HepG2 (cell line): ENCODE measurements around the gene MLST8. TPM values are rescaled to one million over a fixed set of nuclear protein-coding genes. Genes with fewer than 3 reads are reported as not detected.

Source experiments
- KIAA2018 ChIP-seq: sonication (generic); formaldehyde crosslinking; IDR thresholded peaks from 2 replicates; pipeline ENCODE4 v1.5.0; 2020; ENCODE audit warnings: mild to moderate bottlenecking, missing genetic modification reagents, borderline replicate concordance
- TEAD2 ChIP-seq: sonication (generic); formaldehyde crosslinking; IDR thresholded peaks from 2 replicates; pipeline ENCODE4 v1.9.0; 2021; ENCODE audit warnings: missing genetic modification reagents
- TRIM22 ChIP-seq: fragments of 450-650 bp; IDR thresholded peaks from 2 replicates; pipeline ENCODE4 v1.6.1; 2017
- ZNF367 ChIP-seq: sonication (generic); formaldehyde crosslinking; IDR thresholded peaks from 2 replicates; pipeline ENCODE4 v1.4.0; 2020; ENCODE audit warnings: missing genetic modification reagents, borderline replicate concordance
- ZNF891 ChIP-seq: sonication (generic); formaldehyde crosslinking; IDR thresholded peaks from 2 replicates; pipeline ENCODE4 v1.5.0; 2020; ENCODE audit warnings: mild to moderate bottlenecking, missing genetic modification reagents
- polyA plus RNA-seq, 8 experiments: library from polyadenylated mRNA; depleted of rRNA in 3 of 8; stranded (reverse) in 7 of 8; unstranded in 1 of 8; fragments of >200 nt; fragmentation: Illumina TruSeq in 4 of 8; extraction: Trizol in 4 of 8; gene quantifications; 2 replicates each; pipeline versions ENCODE4 v1.2.1 to v1.2.3, GENCODE V29; 2011 to 2016; ENCODE audit warnings: low read depth in 4 of 8, missing spikeins in 1 of 8, mixed read lengths in 1 of 8; ENCODE audit not compliant: insufficient read depth in 1 of 8
- total RNA-seq, 5 experiments: library from RNA; depleted of rRNA; stranded (reverse); fragments of >200 nt; fragmentation: Illumina TruSeq; extraction: Trizol; gene quantifications; 2 replicates each; pipeline ENCODE4 v1.2.3, GENCODE V29; 2016; ENCODE audit warnings: low read depth in 1 of 5
- TF ChIP-seq, protein P1 (sequence below), 2 experiments: fragments of 450-650 bp in 1 of 2; sonication (generic) in 1 of 2; formaldehyde crosslinking; IDR thresholded peaks; 2 replicates each; pipeline versions ENCODE4 v1.5.0 to v1.8.0; 2020 to 2022; ENCODE audit warnings: mild to moderate bottlenecking in 1 of 2, missing genetic modification reagents in 1 of 2
- TF ChIP-seq, protein P2 (sequence below): IDR thresholded peaks from 2 replicates; pipeline ENCODE4 v1.4.0; 2020; ENCODE audit warnings: mild to moderate bottlenecking, missing genetic modification reagents
- TF ChIP-seq, protein P3 (sequence below): sonication (generic); formaldehyde crosslinking; IDR thresholded peaks from 2 replicates; pipeline ENCODE4 v1.9.0; 2021; ENCODE audit warnings: missing genetic modification reagents, borderline replicate concordance

MLST8 gene
- total and polyA plus RNA-seq, 2 of the 13 experiments (the other 11 are each of a cell fraction or from before 2014, with no cell fraction given) = 30.8 to 72.7 TPM

GRCh38 chr16:2157480-2158261, 47.6 kb upstream of the MLST8 start (continued):
- TF ChIP-seq KIAA2018 (CRISPR knock-in tag) (no peak), TEAD2 (CRISPR knock-in tag) (no peak), ZNF891 (CRISPR knock-in tag) (peak; percentile 55; the same call in 1 of the 2 replicates), ZNF367 (CRISPR knock-in tag) (no peak), TRIM22 (no peak)
- TF ChIP-seq, protein P1, sequence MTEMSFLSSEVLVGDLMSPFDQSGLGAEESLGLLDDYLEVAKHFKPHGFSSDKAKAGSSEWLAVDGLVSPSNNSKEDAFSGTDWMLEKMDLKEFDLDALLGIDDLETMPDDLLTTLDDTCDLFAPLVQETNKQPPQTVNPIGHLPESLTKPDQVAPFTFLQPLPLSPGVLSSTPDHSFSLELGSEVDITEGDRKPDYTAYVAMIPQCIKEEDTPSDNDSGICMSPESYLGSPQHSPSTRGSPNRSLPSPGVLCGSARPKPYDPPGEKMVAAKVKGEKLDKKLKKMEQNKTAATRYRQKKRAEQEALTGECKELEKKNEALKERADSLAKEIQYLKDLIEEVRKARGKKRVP (CRISPR knock-in tag; IDR thresholded peaks at IDR 0.05) = no peak
- TF ChIP-seq, protein P2, sequence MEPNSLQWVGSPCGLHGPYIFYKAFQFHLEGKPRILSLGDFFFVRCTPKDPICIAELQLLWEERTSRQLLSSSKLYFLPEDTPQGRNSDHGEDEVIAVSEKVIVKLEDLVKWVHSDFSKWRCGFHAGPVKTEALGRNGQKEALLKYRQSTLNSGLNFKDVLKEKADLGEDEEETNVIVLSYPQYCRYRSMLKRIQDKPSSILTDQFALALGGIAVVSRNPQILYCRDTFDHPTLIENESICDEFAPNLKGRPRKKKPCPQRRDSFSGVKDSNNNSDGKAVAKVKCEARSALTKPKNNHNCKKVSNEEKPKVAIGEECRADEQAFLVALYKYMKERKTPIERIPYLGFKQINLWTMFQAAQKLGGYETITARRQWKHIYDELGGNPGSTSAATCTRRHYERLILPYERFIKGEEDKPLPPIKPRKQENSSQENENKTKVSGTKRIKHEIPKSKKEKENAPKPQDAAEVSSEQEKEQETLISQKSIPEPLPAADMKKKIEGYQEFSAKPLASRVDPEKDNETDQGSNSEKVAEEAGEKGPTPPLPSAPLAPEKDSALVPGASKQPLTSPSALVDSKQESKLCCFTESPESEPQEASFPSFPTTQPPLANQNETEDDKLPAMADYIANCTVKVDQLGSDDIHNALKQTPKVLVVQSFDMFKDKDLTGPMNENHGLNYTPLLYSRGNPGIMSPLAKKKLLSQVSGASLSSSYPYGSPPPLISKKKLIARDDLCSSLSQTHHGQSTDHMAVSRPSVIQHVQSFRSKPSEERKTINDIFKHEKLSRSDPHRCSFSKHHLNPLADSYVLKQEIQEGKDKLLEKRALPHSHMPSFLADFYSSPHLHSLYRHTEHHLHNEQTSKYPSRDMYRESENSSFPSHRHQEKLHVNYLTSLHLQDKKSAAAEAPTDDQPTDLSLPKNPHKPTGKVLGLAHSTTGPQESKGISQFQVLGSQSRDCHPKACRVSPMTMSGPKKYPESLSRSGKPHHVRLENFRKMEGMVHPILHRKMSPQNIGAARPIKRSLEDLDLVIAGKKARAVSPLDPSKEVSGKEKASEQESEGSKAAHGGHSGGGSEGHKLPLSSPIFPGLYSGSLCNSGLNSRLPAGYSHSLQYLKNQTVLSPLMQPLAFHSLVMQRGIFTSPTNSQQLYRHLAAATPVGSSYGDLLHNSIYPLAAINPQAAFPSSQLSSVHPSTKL = peak; percentile 86
- TF ChIP-seq, protein P3, sequence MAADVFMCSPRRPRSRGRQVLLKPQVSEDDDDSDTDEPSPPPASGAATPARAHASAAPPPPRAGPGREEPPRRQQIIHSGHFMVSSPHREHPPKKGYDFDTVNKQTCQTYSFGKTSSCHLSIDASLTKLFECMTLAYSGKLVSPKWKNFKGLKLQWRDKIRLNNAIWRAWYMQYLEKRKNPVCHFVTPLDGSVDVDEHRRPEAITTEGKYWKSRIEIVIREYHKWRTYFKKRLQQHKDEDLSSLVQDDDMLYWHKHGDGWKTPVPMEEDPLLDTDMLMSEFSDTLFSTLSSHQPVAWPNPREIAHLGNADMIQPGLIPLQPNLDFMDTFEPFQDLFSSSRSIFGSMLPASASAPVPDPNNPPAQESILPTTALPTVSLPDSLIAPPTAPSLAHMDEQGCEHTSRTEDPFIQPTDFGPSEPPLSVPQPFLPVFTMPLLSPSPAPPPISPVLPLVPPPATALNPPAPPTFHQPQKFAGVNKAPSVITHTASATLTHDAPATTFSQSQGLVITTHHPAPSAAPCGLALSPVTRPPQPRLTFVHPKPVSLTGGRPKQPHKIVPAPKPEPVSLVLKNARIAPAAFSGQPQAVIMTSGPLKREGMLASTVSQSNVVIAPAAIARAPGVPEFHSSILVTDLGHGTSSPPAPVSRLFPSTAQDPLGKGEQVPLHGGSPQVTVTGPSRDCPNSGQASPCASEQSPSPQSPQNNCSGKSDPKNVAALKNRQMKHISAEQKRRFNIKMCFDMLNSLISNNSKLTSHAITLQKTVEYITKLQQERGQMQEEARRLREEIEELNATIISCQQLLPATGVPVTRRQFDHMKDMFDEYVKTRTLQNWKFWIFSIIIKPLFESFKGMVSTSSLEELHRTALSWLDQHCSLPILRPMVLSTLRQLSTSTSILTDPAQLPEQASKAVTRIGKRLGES (CRISPR knock-in tag) = no peak
